K562 (cell line): ENCODE measurements around the gene FUT6. TPM values are rescaled to one million over a fixed set of nuclear protein-coding genes. Genes with fewer than 3 reads are reported as not detected.

ENCODE experiments used
- CBFB ChIP-seq: sonication (generic); formaldehyde crosslinking; IDR thresholded peaks from 2 replicates; pipeline ENCODE4 v1.4.0; 2020; ENCODE audit warnings: mild to moderate bottlenecking, missing genetic modification reagents
- GATA2 ChIP-seq: sonication (generic); formaldehyde crosslinking; IDR thresholded peaks from 2 replicates; pipeline ENCODE4 v1.4.0; 2020; ENCODE audit warnings: mild to moderate bottlenecking, missing genetic modification reagents
- MTA1 ChIP-seq: fragments of 450-650 bp; IDR thresholded peaks from 2 replicates; pipeline ENCODE4 v1.6.1; 2017; ENCODE audit warnings: borderline replicate concordance
- RFX7 ChIP-seq: fragments of 250-450 bp; sonication (Bioruptor Pico); IDR thresholded peaks from 2 replicates; pipeline ENCODE4 v1.5.1; 2021; ENCODE audit warnings: mild to moderate bottlenecking
- SAFB2 ChIP-seq: fragments of 200-400 bp; formaldehyde crosslinking; IDR thresholded peaks from 2 replicates; pipeline ENCODE4 v1.6.1; 2018; ENCODE audit warnings: borderline replicate concordance, low read length, low read depth, moderate library complexity; ENCODE audit not compliant: severe bottlenecking
- ZNF639 ChIP-seq, 2 experiments: fragments of 200-800 bp in 1 of 2; sonication (Bioruptor generic) in 1 of 2; sonication (generic) in 1 of 2; formaldehyde crosslinking in 1 of 2; IDR thresholded peaks in 1 of 2; conservative IDR thresholded peaks in 1 of 2; 2 replicates each; pipeline versions ENCODE4 v1.5.0 to v1.6.1; 2016 to 2020; ENCODE audit warnings: missing compliant biosample characterization in 1 of 2, missing genetic modification characterization in 1 of 2, missing genetic modification reagents in 1 of 2
- polyA plus RNA-seq, 8 experiments: library from polyadenylated mRNA; depleted of rRNA in 4 of 8; stranded (reverse) in 5 of 8; unstranded in 3 of 8; fragments of >200 nt; fragmentation: Nextera tagmentation in 2 of 8; fragmentation: Illumina TruSeq in 1 of 8; extraction: Ambion mirVana in 2 of 8; extraction: Trizol in 1 of 8; gene quantifications; 2 replicates each; pipeline versions ENCODE4 v1.2.1 to v1.2.3, GENCODE V29; 2011 to 2014; ENCODE audit warnings: inconsistent platforms in 1 of 8, missing spikeins in 1 of 8
- total RNA-seq, 7 experiments: library from RNA; depleted of rRNA in 6 of 7; stranded (reverse); fragments of >200 nt in 6 of 7; fragmentation: Illumina TruSeq in 2 of 7; extraction: Trizol in 2 of 7; gene quantifications; 2 replicates each; pipeline versions ENCODE4 v1.2.1 to v1.2.3, GENCODE V29; 2011 to 2021; ENCODE audit warnings: low replicate concordance in 1 of 7
- TF ChIP-seq, protein P1 (sequence below): fragments of 450-650 bp; IDR thresholded peaks from 2 replicates; pipeline ENCODE4 v1.6.1; 2016; ENCODE audit warnings: antibody characterized with exemption
- TF ChIP-seq, protein P2 (sequence below): fragments of 450-650 bp; IDR thresholded peaks from 2 replicates; pipeline ENCODE4 v1.6.1; 2016; ENCODE audit warnings: mild to moderate bottlenecking, moderate library complexity

The FUT6 gene
- total and polyA plus RNA-seq, 9 of the 15 experiments (the other 6 are each of a cell fraction or from before 2014, with no cell fraction given) = 0.04 TPM; not detected in 8

DNA sequence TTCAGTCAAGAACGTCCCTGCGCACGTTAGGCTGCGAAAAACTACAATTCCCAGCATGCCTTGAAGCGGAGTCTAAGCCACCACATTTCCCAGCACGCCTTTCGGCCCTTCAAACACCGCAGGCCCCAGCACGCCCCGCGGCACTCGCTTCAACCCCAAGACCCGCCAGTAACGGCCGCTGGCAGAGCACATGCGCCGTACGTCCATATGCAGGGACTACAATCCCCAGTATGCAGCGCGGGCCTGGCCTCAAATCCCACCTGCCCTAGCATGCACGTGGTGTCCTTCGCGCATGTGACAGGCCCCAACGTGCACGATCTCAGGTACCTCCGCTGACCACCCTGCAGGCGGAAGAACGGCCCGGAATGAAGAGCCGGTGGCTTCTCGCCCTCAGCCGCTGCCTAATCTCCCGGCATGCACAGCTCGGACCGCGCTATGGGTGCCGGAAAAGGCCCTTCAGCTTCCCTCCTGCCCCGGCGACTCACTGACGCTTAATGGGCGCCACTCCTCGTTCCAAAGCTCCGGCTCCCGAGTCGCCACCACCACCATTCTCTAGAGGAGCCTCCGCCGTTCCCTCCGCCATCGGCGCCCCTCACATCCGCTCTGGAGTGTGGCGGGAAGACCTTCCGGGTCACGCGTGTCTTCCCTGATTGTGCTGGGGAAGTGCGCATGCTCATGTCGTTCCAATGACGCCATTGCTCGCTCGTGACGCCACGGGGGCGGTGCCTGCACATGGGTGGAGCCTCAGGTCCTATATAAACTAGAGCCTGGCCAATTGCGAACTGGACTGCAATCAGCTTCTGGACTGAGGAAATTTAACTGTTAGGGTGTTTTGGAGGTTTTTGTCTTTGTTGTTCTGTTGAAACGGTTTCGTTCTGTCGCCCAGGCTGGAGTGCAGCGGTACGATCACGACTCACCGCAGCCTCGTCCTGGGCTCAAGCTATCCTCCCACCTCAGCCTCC is 48.7 kb downstream of the FUT6 start, which contains the start of gene DUS3L (continued):
- TF ChIP-seq, protein P1, sequence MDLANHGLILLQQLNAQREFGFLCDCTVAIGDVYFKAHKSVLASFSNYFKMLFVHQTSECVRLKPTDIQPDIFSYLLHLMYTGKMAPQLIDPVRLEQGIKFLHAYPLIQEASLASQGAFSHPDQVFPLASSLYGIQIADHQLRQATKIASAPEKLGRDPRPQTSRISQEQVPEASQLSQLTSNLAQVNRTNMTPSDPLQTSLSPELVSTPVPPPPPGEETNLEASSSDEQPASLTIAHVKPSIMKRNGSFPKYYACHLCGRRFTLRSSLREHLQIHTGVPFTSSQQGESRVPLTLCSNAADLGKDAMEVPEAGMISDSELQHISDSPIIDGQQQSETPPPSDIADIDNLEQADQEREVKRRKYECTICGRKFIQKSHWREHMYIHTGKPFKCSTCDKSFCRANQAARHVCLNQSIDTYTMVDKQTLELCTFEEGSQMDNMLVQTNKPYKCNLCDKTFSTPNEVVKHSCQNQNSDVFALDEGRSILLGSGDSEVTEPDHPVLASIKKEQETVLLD = peak; percentile 90
- TF ChIP-seq, protein P2, sequence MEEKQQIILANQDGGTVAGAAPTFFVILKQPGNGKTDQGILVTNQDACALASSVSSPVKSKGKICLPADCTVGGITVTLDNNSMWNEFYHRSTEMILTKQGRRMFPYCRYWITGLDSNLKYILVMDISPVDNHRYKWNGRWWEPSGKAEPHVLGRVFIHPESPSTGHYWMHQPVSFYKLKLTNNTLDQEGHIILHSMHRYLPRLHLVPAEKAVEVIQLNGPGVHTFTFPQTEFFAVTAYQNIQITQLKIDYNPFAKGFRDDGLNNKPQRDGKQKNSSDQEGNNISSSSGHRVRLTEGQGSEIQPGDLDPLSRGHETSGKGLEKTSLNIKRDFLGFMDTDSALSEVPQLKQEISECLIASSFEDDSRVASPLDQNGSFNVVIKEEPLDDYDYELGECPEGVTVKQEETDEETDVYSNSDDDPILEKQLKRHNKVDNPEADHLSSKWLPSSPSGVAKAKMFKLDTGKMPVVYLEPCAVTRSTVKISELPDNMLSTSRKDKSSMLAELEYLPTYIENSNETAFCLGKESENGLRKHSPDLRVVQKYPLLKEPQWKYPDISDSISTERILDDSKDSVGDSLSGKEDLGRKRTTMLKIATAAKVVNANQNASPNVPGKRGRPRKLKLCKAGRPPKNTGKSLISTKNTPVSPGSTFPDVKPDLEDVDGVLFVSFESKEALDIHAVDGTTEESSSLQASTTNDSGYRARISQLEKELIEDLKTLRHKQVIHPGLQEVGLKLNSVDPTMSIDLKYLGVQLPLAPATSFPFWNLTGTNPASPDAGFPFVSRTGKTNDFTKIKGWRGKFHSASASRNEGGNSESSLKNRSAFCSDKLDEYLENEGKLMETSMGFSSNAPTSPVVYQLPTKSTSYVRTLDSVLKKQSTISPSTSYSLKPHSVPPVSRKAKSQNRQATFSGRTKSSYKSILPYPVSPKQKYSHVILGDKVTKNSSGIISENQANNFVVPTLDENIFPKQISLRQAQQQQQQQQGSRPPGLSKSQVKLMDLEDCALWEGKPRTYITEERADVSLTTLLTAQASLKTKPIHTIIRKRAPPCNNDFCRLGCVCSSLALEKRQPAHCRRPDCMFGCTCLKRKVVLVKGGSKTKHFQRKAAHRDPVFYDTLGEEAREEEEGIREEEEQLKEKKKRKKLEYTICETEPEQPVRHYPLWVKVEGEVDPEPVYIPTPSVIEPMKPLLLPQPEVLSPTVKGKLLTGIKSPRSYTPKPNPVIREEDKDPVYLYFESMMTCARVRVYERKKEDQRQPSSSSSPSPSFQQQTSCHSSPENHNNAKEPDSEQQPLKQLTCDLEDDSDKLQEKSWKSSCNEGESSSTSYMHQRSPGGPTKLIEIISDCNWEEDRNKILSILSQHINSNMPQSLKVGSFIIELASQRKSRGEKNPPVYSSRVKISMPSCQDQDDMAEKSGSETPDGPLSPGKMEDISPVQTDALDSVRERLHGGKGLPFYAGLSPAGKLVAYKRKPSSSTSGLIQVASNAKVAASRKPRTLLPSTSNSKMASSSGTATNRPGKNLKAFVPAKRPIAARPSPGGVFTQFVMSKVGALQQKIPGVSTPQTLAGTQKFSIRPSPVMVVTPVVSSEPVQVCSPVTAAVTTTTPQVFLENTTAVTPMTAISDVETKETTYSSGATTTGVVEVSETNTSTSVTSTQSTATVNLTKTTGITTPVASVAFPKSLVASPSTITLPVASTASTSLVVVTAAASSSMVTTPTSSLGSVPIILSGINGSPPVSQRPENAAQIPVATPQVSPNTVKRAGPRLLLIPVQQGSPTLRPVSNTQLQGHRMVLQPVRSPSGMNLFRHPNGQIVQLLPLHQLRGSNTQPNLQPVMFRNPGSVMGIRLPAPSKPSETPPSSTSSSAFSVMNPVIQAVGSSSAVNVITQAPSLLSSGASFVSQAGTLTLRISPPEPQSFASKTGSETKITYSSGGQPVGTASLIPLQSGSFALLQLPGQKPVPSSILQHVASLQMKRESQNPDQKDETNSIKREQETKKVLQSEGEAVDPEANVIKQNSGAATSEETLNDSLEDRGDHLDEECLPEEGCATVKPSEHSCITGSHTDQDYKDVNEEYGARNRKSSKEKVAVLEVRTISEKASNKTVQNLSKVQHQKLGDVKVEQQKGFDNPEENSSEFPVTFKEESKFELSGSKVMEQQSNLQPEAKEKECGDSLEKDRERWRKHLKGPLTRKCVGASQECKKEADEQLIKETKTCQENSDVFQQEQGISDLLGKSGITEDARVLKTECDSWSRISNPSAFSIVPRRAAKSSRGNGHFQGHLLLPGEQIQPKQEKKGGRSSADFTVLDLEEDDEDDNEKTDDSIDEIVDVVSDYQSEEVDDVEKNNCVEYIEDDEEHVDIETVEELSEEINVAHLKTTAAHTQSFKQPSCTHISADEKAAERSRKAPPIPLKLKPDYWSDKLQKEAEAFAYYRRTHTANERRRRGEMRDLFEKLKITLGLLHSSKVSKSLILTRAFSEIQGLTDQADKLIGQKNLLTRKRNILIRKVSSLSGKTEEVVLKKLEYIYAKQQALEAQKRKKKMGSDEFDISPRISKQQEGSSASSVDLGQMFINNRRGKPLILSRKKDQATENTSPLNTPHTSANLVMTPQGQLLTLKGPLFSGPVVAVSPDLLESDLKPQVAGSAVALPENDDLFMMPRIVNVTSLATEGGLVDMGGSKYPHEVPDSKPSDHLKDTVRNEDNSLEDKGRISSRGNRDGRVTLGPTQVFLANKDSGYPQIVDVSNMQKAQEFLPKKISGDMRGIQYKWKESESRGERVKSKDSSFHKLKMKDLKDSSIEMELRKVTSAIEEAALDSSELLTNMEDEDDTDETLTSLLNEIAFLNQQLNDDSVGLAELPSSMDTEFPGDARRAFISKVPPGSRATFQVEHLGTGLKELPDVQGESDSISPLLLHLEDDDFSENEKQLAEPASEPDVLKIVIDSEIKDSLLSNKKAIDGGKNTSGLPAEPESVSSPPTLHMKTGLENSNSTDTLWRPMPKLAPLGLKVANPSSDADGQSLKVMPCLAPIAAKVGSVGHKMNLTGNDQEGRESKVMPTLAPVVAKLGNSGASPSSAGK = peak; percentile 97
- TF ChIP-seq SAFB2 = no peak
- no peak; a peak in 1 of 4 replicates for TF ChIP-seq ZNF639 (CRISPR knock-in tag; conservative IDR thresholded peaks at IDR 0.05 in 1 of 2, IDR thresholded peaks at IDR 0.05 in 1 of 2)
- TF ChIP-seq GATA2 (CRISPR knock-in tag) = no peak
- peak; percentile 93 for TF ChIP-seq CBFB (CRISPR knock-in tag)
- TF ChIP-seq RFX7 (CRISPR knock-in tag) = no peak
- TF ChIP-seq MTA1 = no peak
